Heart right ventricle (tissue), 16 donors: ENCODE results near the gene SHISAL2A. TPM values are rescaled to one million over a fixed set of nuclear protein-coding genes. Genes with fewer than 3 reads are reported as not detected.

ENCODE experiments used
- ATAC-seq, 8 donors: fragments of 200-7000 bp; cut with Tn5 transposase; one replicate each; pipeline ENCODE4 v1.9.1; 2020; ENCODE audit warnings: mild to moderate bottlenecking in 8 of 8, moderate library complexity in 8 of 8, moderate number of reproducible peaks in 1 of 8
- DNase-seq, 2 donors: peaks; one replicate each; pipeline ENCODE4 v3.0.0-alpha.2; 2020
- H3K27ac ChIP-seq, 10 donors: fragments of 200-600 bp; sonication (generic) in 2 of 10; one replicate each; pipeline versions ENCODE4 v1.5.0 to v1.8.0; 2020 to 2022; ENCODE audit warnings: mild to moderate bottlenecking in 3 of 10
- H3K27me3 ChIP-seq, 7 donors: fragments of 200-600 bp; one replicate each; pipeline ENCODE4 v1.8.0; 2021 to 2022; ENCODE audit warnings: mild to moderate bottlenecking in 2 of 7
- H3K36me3 ChIP-seq, 9 donors: fragments of 200-600 bp; sonication (generic) in 1 of 9; one replicate each; pipeline versions ENCODE4 v1.5.0 to v1.8.0; 2020 to 2022; ENCODE audit warnings: mild to moderate bottlenecking in 2 of 9
- H3K4me1 ChIP-seq, 9 donors: fragments of 200-600 bp; sonication (generic) in 1 of 9; one replicate each; pipeline versions ENCODE4 v1.5.0 to v1.8.0; 2020 to 2022; ENCODE audit warnings: mild to moderate bottlenecking in 4 of 9
- H3K4me3 ChIP-seq, 10 donors: fragments of 200-600 bp; sonication (generic) in 2 of 10; one replicate each; pipeline versions ENCODE4 v1.5.0 to v1.8.0; 2020 to 2022; ENCODE audit warnings: mild to moderate bottlenecking in 7 of 10, moderate library complexity in 2 of 10
- H3K9me3 ChIP-seq, 11 donors: fragments of 200-600 bp in 10 of 11; sonication (generic) in 2 of 11; one replicate each; pipeline versions ENCODE4 v1.5.0 to v1.8.0; 2013 to 2022; ENCODE audit warnings: mild to moderate bottlenecking in 2 of 11, control low read depth in 1 of 11, moderate library complexity in 1 of 11
- WGBS, 2 donors: extraction: QIAGEN DNeasy Blood & Tissue Kit; methylation state at CpG; one replicate each; pipeline ENCODE4 v1.1.7; 2013; ENCODE audit warnings: inconsistent platforms in 1 of 2; 5-methylcytosine and 5-hydroxymethylcytosine counted together
- intact Hi-C, 10 donors: fragments of 100-400 bp; cut with DNase I; formaldehyde crosslinking; loops; one replicate each; pipeline versions ENCODE4 v1.11.1 to v1.14.2; 2022
- polyA plus RNA-seq, 2 donors: library from polyadenylated mRNA; stranded (reverse); fragments of 200-250 nt; gene quantifications; one replicate each; pipeline ENCODE4 v1.2.3, GENCODE V29; 2013
- total RNA-seq, 10 donors: library from RNA; stranded (reverse); fragmentation: NEBNext Ultra II Directional in 3 of 10; extraction: Animal tissue kit (Norgen Biotek cat#: 25700) in 3 of 10; gene quantifications; one replicate each; pipeline versions ENCODE4 v1.2.1 to v1.2.4, GENCODE V29; 2021 to 2023
- TF ChIP-seq, protein P1 (sequence below), 9 donors: fragments of 200-600 bp; sonication (generic) in 2 of 9; IDR thresholded peaks; one replicate each; pipeline versions ENCODE4 v1.5.0 to v1.8.0; 2021 to 2022; ENCODE audit warnings: antibody characterized with exemption in 9 of 9, mild to moderate bottlenecking in 5 of 9, moderate library complexity in 1 of 9
- donor health status: Arrhythmogenic right ventricular cardiomyopathy.
- donor health status: ischemic (EF 13 %, LVEDD 7.1; RV severe dilation, severe dysfunction).
- donor health status: healthy with polysubstance abuse.
- donor health status: DM: no; HTN: yes; CAD: no.
- donor health status: DM: no; HTN: no; CAD: no.
- donor health status: ischemic (EF 25% LVEDD 6.9; RV normal size, moderate dysfunction).
- donor health status: ischemic (EF 25% LVEDD 5.7; RV mildly dilated, moderate dysfunction).
- donor health status: healthy.
- donor health status: DM: yes; HTN: yes; CAD: no.
- donor health status: Ischemic cardiomyopathy.
- donor health status: ischemic (EF 35%, LVEDD 5.7; RV mildly dilated, moderate dysfunction).
- donor health status: nonischemic (EF 11% LVEDD 7.7; RV severe dilation, severe dysfunction).
- donor health status: DM: yes; HTN: yes; CAD: no.
- donor health status: PGD.
- donor health status: ischemic (EF 29% LVEDD 5.4; RV normal size, mild dysfunction).
- donor health status: nonischemic (EF 23%, LVEDD 6.1; RV moderate dilation, normal function).

The SHISAL2A gene
- total and polyA plus RNA-seq, 12 donors = 0.10 to 0.22 (median 0.19) TPM; not detected in 9

DNA sequence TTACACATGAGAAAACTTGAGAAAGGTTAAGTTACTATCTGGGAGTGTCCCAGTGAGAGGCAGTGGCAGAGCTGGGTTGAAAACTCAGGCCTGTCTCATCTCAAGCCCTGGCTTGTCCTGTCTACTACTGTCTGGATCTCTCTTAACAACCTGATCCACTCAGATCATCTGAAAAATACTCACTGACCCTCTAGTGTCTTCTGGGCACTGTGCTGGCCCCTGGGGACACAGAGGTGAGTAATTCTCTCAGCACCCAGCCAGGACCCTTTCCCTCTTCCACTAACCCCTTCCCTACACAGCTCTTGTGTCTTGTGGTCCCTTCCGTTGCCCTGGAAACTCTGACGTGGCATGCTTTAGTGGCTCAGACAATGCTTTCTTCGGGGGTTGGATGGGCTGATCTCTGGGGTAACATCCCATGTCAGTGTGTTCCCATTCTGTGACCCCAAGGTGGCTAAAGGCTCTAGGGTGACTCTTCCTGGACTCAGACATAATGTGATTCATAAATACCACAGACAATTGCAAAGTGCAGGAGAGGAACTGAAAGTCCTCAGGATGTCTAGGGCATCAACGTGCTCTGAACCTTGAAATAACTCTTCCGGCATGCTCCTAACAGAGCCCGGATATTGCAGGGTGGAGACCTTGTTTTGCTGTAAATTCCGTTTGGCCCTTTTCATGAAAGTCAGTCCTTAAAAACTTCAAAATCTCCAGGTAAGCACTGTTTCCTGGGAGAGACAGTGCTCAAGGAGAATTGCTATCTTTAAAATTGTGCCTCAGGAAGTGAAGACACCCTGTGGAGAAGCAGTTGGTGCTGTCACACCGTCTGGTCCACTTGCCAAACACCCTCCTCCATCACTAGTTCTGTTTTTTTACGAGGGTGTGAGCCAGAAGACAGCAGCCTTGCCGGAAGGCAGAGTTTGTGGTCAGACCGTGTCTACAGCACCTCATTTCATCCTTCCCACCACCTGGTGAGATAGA is 4.0 kb downstream of the SHISAL2A start:
- Histone ChIP-seq H3K4me1 (peaks cover 0 to 37% (median 8%) of the 10 kb centered on the region in 9 donors), H3K4me3 (peak overlapping the region in 1 of 10 donors; percentile 17), H3K27me3 (peaks cover 11 to 26% (median 22%) of the 10 kb centered on the region in 7 donors), H3K36me3 (no peaks in the 10 kb centered on the region), H3K9me3 (no peaks in the 10 kb centered on the region), H3K27ac (peak overlapping the region in 3 of 10 donors; percentile 14 to 89 (median 25))
- intact Hi-C loops = loop anchor here in 1 of 10 donors (10.0 kb wide), 1 partner anchor 82 kb away; the partner anchor contains the start of gene TUT4
- DNase-seq = no peak
- peak in 5 of 8 donors; percentile 18 to 62 (median 46) for ATAC-seq
- WGBS, 2 donors = 61 to 74% methylated on average over 11 of the region's 11 CpGs
- TF ChIP-seq, protein P1, sequence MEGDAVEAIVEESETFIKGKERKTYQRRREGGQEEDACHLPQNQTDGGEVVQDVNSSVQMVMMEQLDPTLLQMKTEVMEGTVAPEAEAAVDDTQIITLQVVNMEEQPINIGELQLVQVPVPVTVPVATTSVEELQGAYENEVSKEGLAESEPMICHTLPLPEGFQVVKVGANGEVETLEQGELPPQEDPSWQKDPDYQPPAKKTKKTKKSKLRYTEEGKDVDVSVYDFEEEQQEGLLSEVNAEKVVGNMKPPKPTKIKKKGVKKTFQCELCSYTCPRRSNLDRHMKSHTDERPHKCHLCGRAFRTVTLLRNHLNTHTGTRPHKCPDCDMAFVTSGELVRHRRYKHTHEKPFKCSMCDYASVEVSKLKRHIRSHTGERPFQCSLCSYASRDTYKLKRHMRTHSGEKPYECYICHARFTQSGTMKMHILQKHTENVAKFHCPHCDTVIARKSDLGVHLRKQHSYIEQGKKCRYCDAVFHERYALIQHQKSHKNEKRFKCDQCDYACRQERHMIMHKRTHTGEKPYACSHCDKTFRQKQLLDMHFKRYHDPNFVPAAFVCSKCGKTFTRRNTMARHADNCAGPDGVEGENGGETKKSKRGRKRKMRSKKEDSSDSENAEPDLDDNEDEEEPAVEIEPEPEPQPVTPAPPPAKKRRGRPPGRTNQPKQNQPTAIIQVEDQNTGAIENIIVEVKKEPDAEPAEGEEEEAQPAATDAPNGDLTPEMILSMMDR (IDR thresholded peaks at IDR 0.05) = no peak

DNA sequence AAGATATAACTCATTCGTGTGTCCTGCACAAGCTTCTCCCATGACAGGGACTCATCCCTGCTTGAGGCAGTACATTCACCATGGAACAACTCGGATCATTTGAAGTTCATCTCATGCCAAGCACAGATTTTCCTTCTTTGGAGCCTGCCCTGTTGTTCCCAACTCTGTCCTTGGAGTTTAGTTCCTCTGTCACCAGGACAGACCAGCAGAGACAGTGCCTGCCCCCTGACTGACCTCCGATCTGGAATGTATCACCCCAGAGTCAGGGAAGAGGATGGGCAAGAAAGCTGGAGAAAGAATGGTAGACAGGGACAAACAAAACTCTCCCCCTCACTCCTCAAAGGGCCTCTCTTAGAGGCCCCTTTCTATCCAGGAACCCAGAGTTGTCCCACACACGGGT is 5.0 kb downstream of the SHISAL2A start:
- WGBS, 2 donors = 58 to 72% methylated on average over 4 of the region's 4 CpGs
- no peaks in the 10 kb centered on the region for H3K9me3 ChIP-seq

DNA sequence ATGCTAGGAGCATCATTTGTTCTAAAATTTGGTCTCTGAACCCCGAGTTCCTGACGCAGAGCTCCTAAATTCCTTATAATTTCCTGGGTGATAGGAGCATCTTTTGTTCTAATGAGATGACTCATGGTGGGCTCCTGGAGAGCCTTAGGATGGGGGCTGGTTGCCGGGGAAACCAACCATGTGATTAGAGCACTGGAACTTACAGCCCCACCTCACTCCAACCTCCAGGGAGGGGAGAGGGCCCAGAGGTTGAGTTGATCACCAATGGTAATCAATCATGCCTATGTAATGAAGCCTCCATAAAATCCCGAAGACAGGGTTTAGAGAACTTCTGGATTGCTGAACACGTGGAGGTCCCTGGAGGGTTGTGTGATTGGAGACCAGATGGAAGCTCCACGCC is 7.7 kb downstream of the SHISAL2A start:
- TF ChIP-seq, protein P1 (IDR thresholded peaks at IDR 0.05) = no peak
- no peak for DNase-seq
- intact Hi-C loops = no loop called here
- Histone ChIP-seq H3K4me1 (peaks cover 0 to 26% (median 0%) of the 10 kb centered on the region in 9 donors), H3K36me3 (no peaks in the 10 kb centered on the region), H3K27me3 (no peaks in the 10 kb centered on the region), H3K4me3 (no peak overlapping the region), H3K9me3 (no peaks in the 10 kb centered on the region), H3K27ac (no peak overlapping the region)
- 85 to 90% methylated on average over 6 of the region's 6 CpGs for WGBS, 2 donors
- no peak for ATAC-seq

More for the DNA sequence above, 5.0 kb downstream of the SHISAL2A start:
- Histone ChIP-seq H3K4me3 (no peak overlapping the region), H3K36me3 (no peaks in the 10 kb centered on the region), H3K27ac (peak overlapping the region in 1 of 10 donors; percentile 89), H3K27me3 (peaks cover 6 to 17% (median 13%) of the 10 kb centered on the region in 7 donors), H3K4me1 (peaks cover 0 to 27% (median under 1%) of the 10 kb centered on the region in 9 donors)
- no peak for DNase-seq
- ATAC-seq = no peak
- intact Hi-C loops = loop anchor here in 2 of 10 donors (2.0 to 10.0 kb wide), 2 partner anchors 37 to 83 kb away; partner anchors contain the start of gene TUT4 (in 1 of the 2)
- TF ChIP-seq, protein P1 (IDR thresholded peaks at IDR 0.05) = no peak

- TF ChIP-seq, protein P1 (IDR thresholded peaks at IDR 0.05) = no peak
- no peak for ATAC-seq
- Histone ChIP-seq H3K4me1 (peaks cover 0 to 23% (median 0%) of the 10 kb centered on the region in 9 donors), H3K36me3 (no peaks in the 10 kb centered on the region), H3K27me3 (no peaks in the 10 kb centered on the region), H3K9me3 (no peaks in the 10 kb centered on the region), H3K27ac (no peak overlapping the region), H3K4me3 (no peak overlapping the region)
- WGBS, 2 donors = 81 to 82% methylated on average over 4 of the region's 4 CpGs
- no peak for DNase-seq
- intact Hi-C loops = no loop called here
Measured at GRCh38 chr1:52641307-52641706, 8.3 kb downstream of the SHISAL2A start.
